Transverse colon (tissue), 4 donors: Measurements from ENCODE around the gene UNC5CL. TPM values are rescaled to one million over a fixed set of nuclear protein-coding genes. Genes with fewer than 3 reads are reported as not detected.

Experiments
- DNase-seq: peaks from one replicate; pipeline ENCODE4 v3.0.0-alpha.2; 2019
- H3K27ac ChIP-seq, 4 donors: fragments of 200-600 bp; sonication (generic); 2 replicates each; pipeline ENCODE4 v1.5.1; 2016 to 2018; ENCODE audit warnings: inconsistent platforms in 4 of 4
- H3K27me3 ChIP-seq: fragments of 200-600 bp; sonication (generic); 2 replicates; pipeline ENCODE4 v1.5.1; 2017; ENCODE audit warnings: inconsistent platforms
- H3K36me3 ChIP-seq, 4 donors: fragments of 200-600 bp; sonication (generic); 2 replicates each; pipeline ENCODE4 v1.5.1; 2017 to 2019; ENCODE audit warnings: inconsistent platforms in 4 of 4
- H3K4me1 ChIP-seq, 4 donors: fragments of 200-600 bp; sonication (generic); 2 replicates each; pipeline ENCODE4 v1.5.1; 2017 to 2020; ENCODE audit warnings: inconsistent platforms in 4 of 4
- H3K4me3 ChIP-seq, 4 donors: fragments of 200-600 bp; sonication (generic); 1 replicate in 1 of 4; 2 replicates in 3 of 4; pipeline versions ENCODE4 v1.5.1 to v1.6.1; 2017 to 2019; ENCODE audit warnings: inconsistent platforms in 4 of 4
- H3K9me3 ChIP-seq, 2 donors: fragments of 200-600 bp; sonication (generic); 2 replicates each; pipeline ENCODE4 v1.5.1; 2017 to 2019; ENCODE audit warnings: inconsistent platforms in 2 of 2
- EP300 ChIP-seq: sonication (generic); formaldehyde crosslinking; IDR thresholded peaks from one replicate; pipeline ENCODE4 v1.6.1; 2017; ENCODE audit warnings: antibody characterized with exemption, low read depth
- POLR2A ChIP-seq: fragments of 450-650 bp; IDR thresholded peaks from one replicate; pipeline ENCODE4 v1.6.1; 2016; ENCODE audit warnings: antibody characterized with exemption, mild to moderate bottlenecking, moderate library complexity
- POLR2AphosphoS5 ChIP-seq, 3 donors: sonication (generic); formaldehyde crosslinking; IDR thresholded peaks; one replicate each; pipeline ENCODE4 v1.6.1; 2016; ENCODE audit warnings: antibody characterized with exemption in 3 of 3
- WGBS, 2 donors: methylation state at CpG; one replicate each; pipeline ENCODE4 v1.1.5; 2018; ENCODE audit warnings: low coverage in 1 of 2; 5-methylcytosine and 5-hydroxymethylcytosine counted together
- in situ Hi-C, 4 donors: fragments of 200-750 bp; cut with MboI; loops; one replicate each; pipeline versions ENCODE4 v1.15.0 to v1.15.1; 2017; ENCODE audit warnings: low sequenced_read_pairs in 3 of 4, low pct_ligation_motif_present in 1 of 4, low pct_unique_long_range_greater_than_20kb in 1 of 4
- intact Hi-C: fragments of 100-400 bp; cut with DNase I; formaldehyde crosslinking; loops from one replicate; pipeline ENCODE4 v1.15.1; 2023; ENCODE audit warnings: low total_unique reads
- total RNA-seq, 4 donors: library from RNA; depleted of rRNA; stranded (reverse); fragments of >200 nt; gene quantifications; one replicate each; pipeline ENCODE4 v1.1.0, GENCODE V29; 2016
- TF ChIP-seq, protein P1 (sequence below), 5 experiments: fragments of 200-600 bp in 3 of 5; fragments of 450-650 bp in 2 of 5; sonication (generic) in 3 of 5; IDR thresholded peaks; 1 replicate in 2 of 5; 2 replicates in 3 of 5; pipeline ENCODE4 v1.5.1; 2016 to 2017; ENCODE audit warnings: antibody characterized with exemption in 5 of 5, inconsistent platforms in 3 of 5, mild to moderate bottlenecking in 2 of 5, moderate library complexity in 1 of 5

UNC5CL gene
- total RNA-seq, 4 donors from 2014 or later, result 2.5 to 8.4 (median 4.4) TPM; not detected in 1

DNA sequence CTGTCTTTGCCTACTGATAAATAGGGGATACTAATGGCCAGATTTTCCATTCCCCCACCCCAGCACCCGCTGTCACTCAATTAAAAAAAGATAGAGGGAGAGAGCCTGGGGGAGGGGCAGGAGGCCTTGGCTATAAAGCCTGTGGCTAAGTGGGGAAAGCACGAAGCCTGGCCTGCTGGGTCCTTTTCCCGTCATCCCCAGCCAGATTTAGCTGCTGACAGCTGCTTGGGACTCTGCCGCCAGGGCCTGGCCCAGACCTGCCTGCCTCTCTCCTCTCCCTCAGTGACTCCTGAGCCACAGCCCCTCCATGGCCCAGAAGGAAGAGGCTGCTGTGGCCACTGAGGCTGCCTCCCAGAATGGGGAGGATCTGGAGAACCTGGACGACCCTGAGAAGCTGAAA, 14.0 kb upstream of the UNC5CL start, which contains the start of gene APOBEC2:
Gene APOBEC2 (plus strand): TSS at position 162 of the 400 bp plus-strand sequence. CDS start 146 bp downstream, at position 308.
- TF ChIP-seq EP300 (no peak), POLR2A (no peak), POLR2AphosphoS5 (IDR thresholded peaks at IDR 0.05) (no peak)
- TF ChIP-seq, protein P1, sequence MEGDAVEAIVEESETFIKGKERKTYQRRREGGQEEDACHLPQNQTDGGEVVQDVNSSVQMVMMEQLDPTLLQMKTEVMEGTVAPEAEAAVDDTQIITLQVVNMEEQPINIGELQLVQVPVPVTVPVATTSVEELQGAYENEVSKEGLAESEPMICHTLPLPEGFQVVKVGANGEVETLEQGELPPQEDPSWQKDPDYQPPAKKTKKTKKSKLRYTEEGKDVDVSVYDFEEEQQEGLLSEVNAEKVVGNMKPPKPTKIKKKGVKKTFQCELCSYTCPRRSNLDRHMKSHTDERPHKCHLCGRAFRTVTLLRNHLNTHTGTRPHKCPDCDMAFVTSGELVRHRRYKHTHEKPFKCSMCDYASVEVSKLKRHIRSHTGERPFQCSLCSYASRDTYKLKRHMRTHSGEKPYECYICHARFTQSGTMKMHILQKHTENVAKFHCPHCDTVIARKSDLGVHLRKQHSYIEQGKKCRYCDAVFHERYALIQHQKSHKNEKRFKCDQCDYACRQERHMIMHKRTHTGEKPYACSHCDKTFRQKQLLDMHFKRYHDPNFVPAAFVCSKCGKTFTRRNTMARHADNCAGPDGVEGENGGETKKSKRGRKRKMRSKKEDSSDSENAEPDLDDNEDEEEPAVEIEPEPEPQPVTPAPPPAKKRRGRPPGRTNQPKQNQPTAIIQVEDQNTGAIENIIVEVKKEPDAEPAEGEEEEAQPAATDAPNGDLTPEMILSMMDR (IDR thresholded peaks at IDR 0.05), result no peak
- Histone ChIP-seq H3K36me3 (no peaks in the 10 kb centered on the region), H3K9me3 (no peaks in the 10 kb centered on the region), H3K27me3 (no peaks in the 10 kb centered on the region), H3K4me1 (peaks cover 0 to 6% (median 0%) of the 10 kb centered on the region in 4 donors), H3K27ac (peak within 1 kb of the TSS in 1 of 4 donors; percentile 54), H3K4me3 (no peak within 1 kb of the TSS)
- intact Hi-C loops (no loop called here), in situ Hi-C loops (no loop called here)
- DNase-seq, result no peak
- 73% methylated on average over 5 of the region's 5 CpGs; no CpG with 5 or more reads in 1 of the 2 donors for WGBS, 2 donors

DNA sequence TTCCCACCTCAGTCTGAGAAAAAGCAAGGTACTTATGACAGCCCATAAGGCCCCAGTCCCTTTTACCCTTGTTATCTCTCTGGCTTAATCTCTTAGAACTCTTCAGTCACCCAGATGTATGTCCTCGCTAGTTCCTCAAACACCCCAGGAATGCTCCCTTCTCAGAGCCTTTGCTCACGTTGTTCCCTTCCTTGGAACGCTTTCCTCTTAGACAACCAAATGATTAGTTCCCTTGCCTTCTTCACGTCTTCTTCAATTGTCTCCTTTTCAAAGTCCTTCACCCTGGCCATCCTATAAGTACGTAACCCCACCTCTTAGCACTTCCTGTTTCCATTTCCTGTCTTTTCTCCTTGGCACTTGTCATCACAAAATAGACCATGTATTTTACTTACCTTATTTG, 12.9 kb upstream of the UNC5CL start:
- WGBS, 2 donors, result 72 to 75% methylated on average over 5 of the region's 5 CpGs
- intact Hi-C loops, result no loop called here

DNA sequence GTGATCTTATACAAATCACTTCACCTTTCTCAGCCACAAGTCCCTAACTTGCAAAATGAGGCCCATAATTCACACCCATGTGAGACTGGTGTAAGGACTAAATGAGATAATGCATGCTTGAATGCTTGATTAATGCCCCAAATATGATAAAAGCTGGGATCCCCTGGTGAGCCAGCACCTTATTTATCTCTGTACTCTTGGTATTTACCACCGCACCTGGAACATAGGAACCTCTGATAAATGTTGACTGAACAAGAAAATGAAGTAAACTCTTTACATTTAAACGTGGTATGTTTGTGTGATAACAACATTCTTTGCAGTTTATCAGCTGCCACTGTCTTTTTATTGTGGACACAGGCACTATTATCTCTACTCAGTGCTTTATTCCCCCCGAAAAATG, 11.5 kb upstream of the UNC5CL start:
- DNase-seq, result no peak
- Histone ChIP-seq H3K27ac (no peak overlapping the region), H3K4me1 (peaks cover 0 to 4% (median 0%) of the 10 kb centered on the region in 4 donors), H3K4me3 (no peak overlapping the region), H3K27me3 (no peaks in the 10 kb centered on the region), H3K36me3 (no peaks in the 10 kb centered on the region), H3K9me3 (no peaks in the 10 kb centered on the region)
- TF ChIP-seq, protein P1 (IDR thresholded peaks at IDR 0.05), result no peak
- TF ChIP-seq POLR2A (no peak), POLR2AphosphoS5 (IDR thresholded peaks at IDR 0.05) (no peak), EP300 (no peak)
- WGBS, 2 donors, result 74 to 78% methylated on average over 3 of the region's 3 CpGs
- in situ Hi-C loops, result no loop called here
- intact Hi-C loops, result no loop called here

More for the DNA sequence above, 12.9 kb upstream of the UNC5CL start:
- Histone ChIP-seq H3K27ac (no peak overlapping the region), H3K9me3 (no peaks in the 10 kb centered on the region), H3K36me3 (no peaks in the 10 kb centered on the region), H3K4me3 (no peak overlapping the region), H3K4me1 (peaks cover 0 to 6% (median 0%) of the 10 kb centered on the region in 4 donors), H3K27me3 (no peaks in the 10 kb centered on the region)
- DNase-seq, result no peak
- TF ChIP-seq EP300 (no peak), POLR2AphosphoS5 (IDR thresholded peaks at IDR 0.05) (no peak), POLR2A (no peak)
- TF ChIP-seq, protein P1 (IDR thresholded peaks at IDR 0.05), result no peak
- in situ Hi-C loops, result no loop called here

DNA sequence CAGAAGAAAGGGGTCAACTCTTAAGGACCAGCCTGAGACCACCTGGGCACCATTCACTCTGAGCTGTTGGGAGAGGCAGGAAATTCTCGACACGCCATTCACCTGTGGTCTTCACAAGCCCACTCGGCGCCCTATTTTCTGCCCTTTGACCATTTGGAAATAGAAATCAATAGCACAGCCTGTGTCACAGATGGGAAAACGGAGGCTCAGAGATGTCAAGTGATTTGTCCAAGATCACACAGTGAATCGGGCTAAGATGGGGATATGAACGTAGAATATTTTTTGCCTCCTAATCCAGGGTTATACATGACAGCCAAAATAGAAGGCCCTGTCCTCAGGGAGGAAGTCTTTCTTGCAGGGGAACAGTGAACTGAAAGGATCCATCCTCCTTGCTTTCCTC, 10.9 kb upstream of the UNC5CL start:
- no peak for DNase-seq
- intact Hi-C loops, result no loop called here
- TF ChIP-seq POLR2A (no peak), EP300 (no peak), POLR2AphosphoS5 (IDR thresholded peaks at IDR 0.05) (no peak)
- TF ChIP-seq, protein P1 (IDR thresholded peaks at IDR 0.05), result no peak
- WGBS, 2 donors, result 80 to 90% methylated on average over 3 to 7 of the region's 7 CpGs
- H3K27me3 ChIP-seq, result no peaks in the 10 kb centered on the region
- H3K9me3 ChIP-seq, result no peaks in the 10 kb centered on the region
- H3K4me3 ChIP-seq, result no peak overlapping the region
- H3K4me1 ChIP-seq, result no peaks in the 10 kb centered on the region
- no peaks in the 10 kb centered on the region for H3K36me3 ChIP-seq
- H3K27ac ChIP-seq, result no peak overlapping the region
- in situ Hi-C loops, result loop anchor here in 2 of 4 donors (25.0 kb wide), 2 partner anchors 1063 to 1688 kb away; no protein-coding TSS in a partner anchor
